HepG2 (cell line): ENCODE measurements around the gene FBXO11. TPM values are rescaled to one million over a fixed set of nuclear protein-coding genes. Genes with fewer than 3 reads are reported as not detected.

Experiments used
- HOXD1 ChIP-seq: sonication (generic); formaldehyde crosslinking; IDR thresholded peaks from 2 replicates; pipeline ENCODE4 v1.5.0; 2020; ENCODE audit warnings: missing genetic modification reagents
- NCOA2 ChIP-seq: sonication (generic); formaldehyde crosslinking; IDR thresholded peaks from 2 replicates; pipeline ENCODE4 v1.8.0; 2022; ENCODE audit warnings: inconsistent platforms
- polyA plus RNA-seq, 8 experiments: library from polyadenylated mRNA; depleted of rRNA in 3 of 8; stranded (reverse) in 7 of 8; unstranded in 1 of 8; fragments of >200 nt; fragmentation: Illumina TruSeq in 4 of 8; extraction: Trizol in 4 of 8; gene quantifications; 2 replicates each; pipeline versions ENCODE4 v1.2.1 to v1.2.3, GENCODE V29; 2011 to 2016; ENCODE audit warnings: low read depth in 4 of 8, missing spikeins in 1 of 8, mixed read lengths in 1 of 8; ENCODE audit not compliant: insufficient read depth in 1 of 8
- total RNA-seq, 5 experiments: library from RNA; depleted of rRNA; stranded (reverse); fragments of >200 nt; fragmentation: Illumina TruSeq; extraction: Trizol; gene quantifications; 2 replicates each; pipeline ENCODE4 v1.2.3, GENCODE V29; 2016; ENCODE audit warnings: low read depth in 1 of 5
- TF ChIP-seq, protein P1 (sequence below), 2 experiments: fragments of 450-650 bp in 1 of 2; sonication (generic) in 1 of 2; formaldehyde crosslinking in 1 of 2; IDR thresholded peaks; 2 replicates each; pipeline versions ENCODE4 v1.6.1 to v1.8.0; 2016 to 2022; ENCODE audit warnings: antibody characterized with exemption in 1 of 2, mild to moderate bottlenecking in 1 of 2, missing genetic modification reagents in 1 of 2
- TF ChIP-seq, protein P2 (sequence below): sonication (generic); formaldehyde crosslinking; IDR thresholded peaks from 2 replicates; pipeline ENCODE4 v1.8.1; 2023; ENCODE audit warnings: mild to moderate bottlenecking, moderate library complexity, missing genetic modification reagents
- TF ChIP-seq, protein P3 (sequence below): sonication (generic); formaldehyde crosslinking; IDR thresholded peaks from one replicate; pipeline ENCODE4 v1.5.1; 2020; ENCODE audit warnings: mild to moderate bottlenecking, missing genetic modification reagents; ENCODE audit errors: not compliant biosample characterization

The FBXO11 gene
- total and polyA plus RNA-seq, 2 of the 13 experiments (the other 11 are each of a cell fraction or from before 2014, with no cell fraction given): 27.9 to 47.6 TPM

GRCh38 chr2:47767880-47768609, 138.3 kb downstream of the FBXO11 start (continued):
- TF ChIP-seq, protein P1, sequence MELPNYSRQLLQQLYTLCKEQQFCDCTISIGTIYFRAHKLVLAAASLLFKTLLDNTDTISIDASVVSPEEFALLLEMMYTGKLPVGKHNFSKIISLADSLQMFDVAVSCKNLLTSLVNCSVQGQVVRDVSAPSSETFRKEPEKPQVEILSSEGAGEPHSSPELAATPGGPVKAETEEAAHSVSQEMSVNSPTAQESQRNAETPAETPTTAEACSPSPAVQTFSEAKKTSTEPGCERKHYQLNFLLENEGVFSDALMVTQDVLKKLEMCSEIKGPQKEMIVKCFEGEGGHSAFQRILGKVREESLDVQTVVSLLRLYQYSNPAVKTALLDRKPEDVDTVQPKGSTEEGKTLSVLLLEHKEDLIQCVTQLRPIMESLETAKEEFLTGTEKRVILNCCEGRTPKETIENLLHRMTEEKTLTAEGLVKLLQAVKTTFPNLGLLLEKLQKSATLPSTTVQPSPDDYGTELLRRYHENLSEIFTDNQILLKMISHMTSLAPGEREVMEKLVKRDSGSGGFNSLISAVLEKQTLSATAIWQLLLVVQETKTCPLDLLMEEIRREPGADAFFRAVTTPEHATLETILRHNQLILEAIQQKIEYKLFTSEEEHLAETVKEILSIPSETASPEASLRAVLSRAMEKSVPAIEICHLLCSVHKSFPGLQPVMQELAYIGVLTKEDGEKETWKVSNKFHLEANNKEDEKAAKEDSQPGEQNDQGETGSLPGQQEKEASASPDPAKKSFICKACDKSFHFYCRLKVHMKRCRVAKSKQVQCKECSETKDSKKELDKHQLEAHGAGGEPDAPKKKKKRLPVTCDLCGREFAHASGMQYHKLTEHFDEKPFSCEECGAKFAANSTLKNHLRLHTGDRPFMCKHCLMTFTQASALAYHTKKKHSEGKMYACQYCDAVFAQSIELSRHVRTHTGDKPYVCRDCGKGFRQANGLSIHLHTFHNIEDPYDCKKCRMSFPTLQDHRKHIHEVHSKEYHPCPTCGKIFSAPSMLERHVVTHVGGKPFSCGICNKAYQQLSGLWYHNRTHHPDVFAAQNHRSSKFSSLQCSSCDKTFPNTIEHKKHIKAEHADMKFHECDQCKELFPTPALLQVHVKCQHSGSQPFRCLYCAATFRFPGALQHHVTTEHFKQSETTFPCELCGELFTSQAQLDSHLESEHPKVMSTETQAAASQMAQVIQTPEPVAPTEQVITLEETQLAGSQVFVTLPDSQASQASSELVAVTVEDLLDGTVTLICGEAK (IDR thresholded peaks at IDR 0.05): no peak
- TF ChIP-seq, protein P1 (CRISPR knock-in tag; IDR thresholded peaks at IDR 0.05): 0 out of 2 replicates have a peak, but pooled peaks have one; percentile 24
- TF ChIP-seq, protein P2, sequence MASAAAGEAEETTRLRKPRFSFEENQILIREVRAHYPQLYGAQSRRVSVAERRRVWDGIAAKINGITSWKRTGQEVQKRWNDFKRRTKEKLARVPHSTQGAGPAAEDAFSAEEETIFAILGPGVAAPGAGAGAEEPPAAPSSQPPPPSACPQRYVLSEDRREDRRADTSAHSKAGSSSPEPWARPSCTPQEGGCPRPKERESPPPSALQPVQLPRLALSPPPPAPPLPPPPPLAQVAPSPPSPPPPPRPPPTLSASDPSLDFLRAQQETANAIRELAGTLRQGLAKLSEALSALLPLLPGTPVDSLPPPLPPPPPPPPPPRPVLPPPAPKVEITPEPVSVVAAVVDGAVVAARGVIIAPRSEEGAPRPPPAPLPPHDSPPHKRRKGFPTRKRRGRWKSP (CRISPR knock-in tag): peak; percentile 73; the same call in 1 of the 2 replicates
- TF ChIP-seq, protein P3, sequence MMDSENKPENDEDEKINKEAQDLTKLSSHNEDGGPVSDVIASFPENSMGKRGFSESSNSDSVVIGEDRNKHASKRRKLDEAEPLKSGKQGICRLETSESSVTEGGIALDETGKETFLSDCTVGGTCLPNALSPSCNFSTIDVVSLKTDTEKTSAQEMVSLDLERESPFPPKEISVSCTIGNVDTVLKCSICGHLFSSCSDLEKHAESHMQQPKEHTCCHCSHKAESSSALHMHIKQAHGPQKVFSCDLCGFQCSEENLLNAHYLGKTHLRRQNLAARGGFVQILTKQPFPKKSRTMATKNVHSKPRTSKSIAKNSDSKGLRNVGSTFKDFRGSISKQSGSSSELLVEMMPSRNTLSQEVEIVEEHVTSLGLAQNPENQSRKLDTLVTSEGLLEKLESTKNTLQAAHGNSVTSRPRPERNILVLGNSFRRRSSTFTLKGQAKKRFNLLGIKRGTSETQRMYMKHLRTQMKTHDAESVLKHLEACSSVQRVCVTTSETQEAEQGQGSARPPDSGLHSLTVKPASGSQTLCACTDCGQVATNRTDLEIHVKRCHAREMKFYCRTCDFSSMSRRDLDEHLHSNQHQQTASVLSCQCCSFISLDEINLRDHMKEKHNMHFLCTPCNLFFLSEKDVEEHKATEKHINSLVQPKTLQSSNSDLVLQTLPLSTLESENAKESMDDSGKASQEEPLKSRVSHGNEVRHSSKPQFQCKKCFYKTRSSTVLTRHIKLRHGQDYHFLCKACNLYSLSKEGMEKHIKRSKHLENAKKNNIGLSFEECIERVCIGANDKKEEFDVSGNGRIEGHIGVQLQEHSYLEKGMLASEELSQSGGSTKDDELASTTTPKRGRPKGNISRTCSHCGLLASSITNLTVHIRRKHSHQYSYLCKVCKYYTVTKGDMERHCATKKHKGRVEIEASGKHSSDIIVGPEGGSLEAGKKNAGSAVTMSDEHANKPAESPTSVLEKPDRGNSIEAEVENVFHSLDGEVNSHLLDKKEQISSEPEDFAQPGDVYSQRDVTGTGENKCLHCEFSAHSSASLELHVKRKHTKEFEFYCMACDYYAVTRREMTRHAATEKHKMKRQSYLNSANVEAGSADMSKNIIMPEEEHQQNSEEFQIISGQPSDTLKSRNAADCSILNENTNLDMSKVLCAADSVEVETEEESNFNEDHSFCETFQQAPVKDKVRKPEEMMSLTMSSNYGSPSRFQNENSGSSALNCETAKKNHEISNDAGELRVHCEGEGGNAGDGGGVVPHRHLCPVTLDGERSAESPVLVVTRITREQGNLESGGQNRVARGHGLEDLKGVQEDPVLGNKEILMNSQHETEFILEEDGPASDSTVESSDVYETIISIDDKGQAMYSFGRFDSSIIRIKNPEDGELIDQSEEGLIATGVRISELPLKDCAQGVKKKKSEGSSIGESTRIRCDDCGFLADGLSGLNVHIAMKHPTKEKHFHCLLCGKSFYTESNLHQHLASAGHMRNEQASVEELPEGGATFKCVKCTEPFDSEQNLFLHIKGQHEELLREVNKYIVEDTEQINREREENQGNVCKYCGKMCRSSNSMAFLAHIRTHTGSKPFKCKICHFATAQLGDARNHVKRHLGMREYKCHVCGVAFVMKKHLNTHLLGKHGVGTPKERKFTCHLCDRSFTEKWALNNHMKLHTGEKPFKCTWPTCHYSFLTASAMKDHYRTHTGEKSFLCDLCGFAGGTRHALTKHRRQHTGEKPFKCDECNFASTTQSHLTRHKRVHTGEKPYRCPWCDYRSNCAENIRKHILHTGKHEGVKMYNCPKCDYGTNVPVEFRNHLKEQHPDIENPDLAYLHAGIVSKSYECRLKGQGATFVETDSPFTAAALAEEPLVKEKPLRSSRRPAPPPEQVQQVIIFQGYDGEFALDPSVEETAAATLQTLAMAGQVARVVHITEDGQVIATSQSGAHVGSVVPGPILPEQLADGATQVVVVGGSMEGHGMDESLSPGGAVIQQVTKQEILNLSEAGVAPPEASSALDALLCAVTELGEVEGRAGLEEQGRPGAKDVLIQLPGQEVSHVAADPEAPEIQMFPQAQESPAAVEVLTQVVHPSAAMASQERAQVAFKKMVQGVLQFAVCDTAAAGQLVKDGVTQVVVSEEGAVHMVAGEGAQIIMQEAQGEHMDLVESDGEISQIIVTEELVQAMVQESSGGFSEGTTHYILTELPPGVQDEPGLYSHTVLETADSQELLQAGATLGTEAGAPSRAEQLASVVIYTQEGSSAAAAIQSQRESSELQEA (CRISPR knock-in tag): no peak
- TF ChIP-seq NCOA2 (CRISPR knock-in tag) (no peak), HOXD1 (CRISPR knock-in tag) (0 out of 2 replicates have a peak, but pooled peaks have one; percentile 26)
